Measurements from ENCODE around the gene AKAP8.
"Not testable (repeated sequence)": the region's sequence is repeated elsewhere in the genome, so short reads cannot be mapped to it uniquely, and the experiment has no call there.

The AKAP8 gene

DNA sequence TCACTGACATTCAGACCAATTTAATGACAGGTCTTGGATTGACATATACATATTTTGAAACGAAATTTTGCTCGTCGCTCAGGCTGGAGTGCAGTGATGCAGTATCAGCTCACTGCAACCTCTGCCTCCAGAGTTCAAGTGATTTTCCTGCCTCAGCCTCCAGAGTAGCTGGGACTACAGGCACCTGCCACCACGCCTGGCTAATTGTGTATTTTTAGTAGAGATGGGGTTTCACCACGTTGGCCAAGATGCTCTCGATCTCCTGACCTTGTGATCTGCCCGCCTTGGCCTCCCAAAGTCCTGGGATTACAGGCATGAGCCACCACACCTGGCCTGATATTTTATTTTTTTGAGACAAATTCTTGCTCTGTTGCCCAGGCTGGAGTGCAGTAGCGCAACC lies 27.1 kb downstream of the AKAP8 start:
- H3K27ac Mint-ChIP-seq, result peak overlapping the region; percentile 11
- not testable (repeated sequence) for H3K27me3 Mint-ChIP-seq; H3K9me3 Mint-ChIP-seq; H3K4me1 Mint-ChIP-seq (ENCODE audit: low read depth); H3K4me3 Mint-ChIP-seq
- H3K36me3 Mint-ChIP-seq (ENCODE audit: low read depth), result peaks cover 28% of the 10 kb centered on the region

- H3K4me3 Mint-ChIP-seq; H3K9me3 Mint-ChIP-seq; H3K4me1 Mint-ChIP-seq (ENCODE audit: low read depth): not testable (repeated sequence)
Observed at GRCh38 chr19:15341328-15341727, 38.3 kb downstream of the AKAP8 start.

DNA sequence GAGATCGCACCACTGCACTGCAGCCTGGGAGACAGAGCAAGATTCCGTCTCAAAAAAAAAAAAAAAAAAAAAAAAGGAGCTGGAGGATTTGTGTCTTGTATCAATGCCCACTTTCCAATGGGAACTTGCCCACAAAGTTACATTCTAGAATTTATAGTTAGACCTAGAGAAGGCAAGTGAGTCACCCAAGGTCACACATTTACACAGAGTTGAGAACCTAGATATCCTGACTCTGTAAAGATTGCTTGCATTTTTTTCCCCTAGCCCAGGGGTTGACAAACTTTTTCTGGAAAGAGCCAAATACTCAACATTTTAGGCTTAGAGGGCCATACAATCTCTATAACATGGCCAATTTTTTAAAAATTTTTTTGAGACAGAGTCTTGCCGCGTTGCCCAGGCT lies 39.5 kb downstream of the AKAP8 start:
- no peak overlapping the region for H3K4me3 Mint-ChIP-seq
- H3K9me3 Mint-ChIP-seq, result no peaks in the 10 kb centered on the region
- H3K27ac Mint-ChIP-seq, result no peak overlapping the region
- H3K36me3 Mint-ChIP-seq (ENCODE audit: low read depth), result peaks cover 8% of the 10 kb centered on the region
- no peaks in the 10 kb centered on the region for H3K4me1 Mint-ChIP-seq (ENCODE audit: low read depth)
- H3K27me3 Mint-ChIP-seq, result no peaks in the 10 kb centered on the region

More at GRCh38 chr19:15341328-15341727, 38.3 kb downstream of the AKAP8 start:
- peaks cover 12% of the 10 kb centered on the region for H3K36me3 Mint-ChIP-seq (ENCODE audit: low read depth)
- not testable (repeated sequence) for H3K27me3 Mint-ChIP-seq, H3K27ac Mint-ChIP-seq

- H3K36me3 Mint-ChIP-seq (ENCODE audit: low read depth), result peaks cover 3% of the 10 kb centered on the region
- no peak overlapping the region for H3K4me3 Mint-ChIP-seq
- H3K27ac Mint-ChIP-seq, result no peak overlapping the region
- H3K4me1 Mint-ChIP-seq (ENCODE audit: low read depth), result peaks cover 19% of the 10 kb centered on the region
- H3K9me3 Mint-ChIP-seq, result no peaks in the 10 kb centered on the region
- no peaks in the 10 kb centered on the region for H3K27me3 Mint-ChIP-seq
Observed at GRCh38 chr19:15337202-15337601, 42.4 kb downstream of the AKAP8 start.

GRCh38 chr19:15335992-15336391 lies 43.6 kb downstream of the AKAP8 start:
- not testable (repeated sequence) for H3K4me3 Mint-ChIP-seq; H3K27me3 Mint-ChIP-seq; H3K36me3 Mint-ChIP-seq (ENCODE audit: low read depth); H3K27ac Mint-ChIP-seq; H3K9me3 Mint-ChIP-seq
- peaks cover 22% of the 10 kb centered on the region for H3K4me1 Mint-ChIP-seq (ENCODE audit: low read depth)

DNA sequence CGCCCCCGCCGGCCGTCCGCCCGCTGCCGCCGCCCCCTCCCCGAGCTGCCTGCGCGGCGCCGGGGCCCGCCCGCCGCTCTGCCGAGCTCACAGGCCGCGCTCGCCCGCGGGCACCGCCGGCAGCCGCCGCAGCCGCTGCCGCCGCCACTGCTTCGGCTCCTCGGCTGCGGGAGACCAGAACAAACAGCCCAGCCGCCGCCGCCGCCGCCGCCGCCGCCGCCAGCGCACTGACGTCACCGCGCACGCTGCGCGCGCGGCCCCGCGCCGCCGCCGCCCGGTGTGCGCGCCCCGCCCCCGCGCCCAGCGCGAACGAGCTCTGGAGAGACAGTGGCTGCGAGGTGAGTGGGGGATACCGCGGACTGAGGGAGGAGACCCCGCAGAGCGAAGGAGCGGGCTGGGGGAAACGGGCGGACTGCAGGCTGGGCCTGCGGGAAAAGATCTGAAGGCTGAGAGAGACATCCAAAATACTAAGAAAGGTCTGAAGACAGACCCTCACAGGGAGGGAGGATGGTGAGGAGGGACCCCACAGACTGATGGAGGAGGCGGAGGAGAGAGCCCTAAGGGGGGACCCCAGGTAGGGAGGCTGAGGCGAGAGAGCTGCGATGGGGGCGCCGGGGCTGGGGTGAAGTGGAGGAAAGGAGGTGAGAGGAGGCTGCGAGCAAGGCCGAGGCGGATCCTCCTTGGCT lies 47.1 kb downstream of the AKAP8 start, which contains the start of gene BRD4:
Gene BRD4, minus strand, starts transcription at position 229 of the 686 bp plus-strand sequence. CDS start 59,440 bp downstream, outside the sequence.
- H3K9me3 Mint-ChIP-seq, result no peaks in the 10 kb centered on the region
- H3K4me3 Mint-ChIP-seq, result peak within 1 kb of the TSS; percentile 96
- H3K4me1 Mint-ChIP-seq (ENCODE audit: low read depth), result peaks cover 57% of the 10 kb centered on the region
- no peaks in the 10 kb centered on the region for H3K27me3 Mint-ChIP-seq
- peak within 1 kb of the TSS; percentile 98 for H3K27ac Mint-ChIP-seq
- peaks cover 24% of the 10 kb centered on the region for H3K36me3 Mint-ChIP-seq (ENCODE audit: low read depth)

- Mint-ChIP-seq H3K4me3 (peak overlapping the region; percentile 96), H3K36me3 (ENCODE audit: low read depth) (peaks cover 29% of the 10 kb centered on the region), H3K27me3 (no peaks in the 10 kb centered on the region), H3K9me3 (no peaks in the 10 kb centered on the region), H3K4me1 (ENCODE audit: low read depth) (peaks cover 65% of the 10 kb centered on the region), H3K27ac (peak overlapping the region; percentile 98)
Observed at GRCh38 chr19:15331419-15332310, 47.9 kb downstream of the AKAP8 start.

- H3K36me3 Mint-ChIP-seq (ENCODE audit: low read depth), result peaks cover 31% of the 10 kb centered on the region
- peaks cover 73% of the 10 kb centered on the region for H3K4me1 Mint-ChIP-seq (ENCODE audit: low read depth)
- peak overlapping the region; percentile 96 for H3K4me3 Mint-ChIP-seq
- H3K9me3 Mint-ChIP-seq, result no peaks in the 10 kb centered on the region
- no peaks in the 10 kb centered on the region for H3K27me3 Mint-ChIP-seq
- peak overlapping the region; percentile 98 for H3K27ac Mint-ChIP-seq
Observed at GRCh38 chr19:15330801-15331418, 48.7 kb downstream of the AKAP8 start.

DNA sequence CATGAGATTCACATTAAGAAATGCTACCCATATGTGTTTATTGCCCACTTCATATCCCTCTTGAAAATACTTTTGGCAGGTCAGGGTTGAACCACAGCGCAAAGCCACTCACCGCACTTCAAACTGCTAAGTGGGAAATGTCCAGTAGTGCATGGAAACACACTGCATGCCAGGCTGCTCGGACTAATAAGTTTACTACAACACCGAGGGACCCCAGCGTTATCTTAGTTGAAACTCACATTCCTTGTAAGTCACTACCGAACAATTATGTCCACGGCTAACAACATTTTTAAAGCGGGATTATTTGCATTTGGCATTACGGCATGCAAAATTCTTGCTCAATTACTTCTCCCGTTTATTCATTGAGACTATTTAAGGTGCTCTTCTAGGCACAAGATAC lies 51.3 kb downstream of the AKAP8 start:
- H3K27ac Mint-ChIP-seq, result no peak overlapping the region
- no peaks in the 10 kb centered on the region for H3K9me3 Mint-ChIP-seq
- H3K36me3 Mint-ChIP-seq (ENCODE audit: low read depth), result peaks cover 33% of the 10 kb centered on the region
- H3K27me3 Mint-ChIP-seq, result no peaks in the 10 kb centered on the region
- H3K4me1 Mint-ChIP-seq (ENCODE audit: low read depth), result peaks cover 89% of the 10 kb centered on the region
- H3K4me3 Mint-ChIP-seq, result peak overlapping the region; percentile 17

DNA sequence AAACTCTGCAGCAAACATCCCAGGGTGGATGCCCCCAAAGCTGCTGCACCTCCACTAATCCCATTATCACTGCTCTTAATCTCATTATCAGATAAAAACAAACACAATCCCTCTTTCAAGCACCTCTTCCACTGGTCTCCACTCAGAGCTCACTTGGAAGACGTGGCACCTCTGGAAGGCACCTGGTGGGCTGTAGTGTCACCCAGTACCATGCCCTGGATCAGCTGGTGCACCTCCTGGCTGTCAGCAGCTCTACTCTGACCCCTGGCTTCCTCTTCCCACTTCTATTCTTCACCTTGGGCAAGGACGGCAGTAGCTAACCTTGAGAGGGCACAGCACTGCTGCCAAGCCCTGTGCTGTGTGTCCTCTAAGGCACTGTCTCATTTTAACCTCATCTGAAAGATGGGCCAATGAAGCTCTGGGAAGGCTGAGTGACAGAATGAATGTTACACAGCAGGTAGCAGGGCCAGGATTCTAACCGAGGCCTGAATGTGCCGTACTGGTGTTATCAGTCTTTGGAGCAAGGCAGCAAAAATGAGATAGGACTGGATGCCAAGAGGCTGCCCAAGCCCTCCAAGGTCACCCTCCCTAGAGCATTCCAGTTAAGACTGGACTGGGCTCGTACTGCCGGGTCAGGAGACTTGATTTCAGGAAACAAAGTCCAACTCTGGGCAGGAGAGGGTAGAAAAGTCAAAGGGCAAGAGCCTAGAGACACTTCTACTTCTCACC lies 54.6 kb downstream of the AKAP8 start:
- no peaks in the 10 kb centered on the region for H3K9me3 Mint-ChIP-seq
- no peaks in the 10 kb centered on the region for H3K27me3 Mint-ChIP-seq
- H3K36me3 Mint-ChIP-seq (ENCODE audit: low read depth), result peaks cover 30% of the 10 kb centered on the region
- peaks cover 96% of the 10 kb centered on the region for H3K4me1 Mint-ChIP-seq (ENCODE audit: low read depth)
- H3K27ac Mint-ChIP-seq, result peak overlapping the region; percentile 59
- H3K4me3 Mint-ChIP-seq, result peak overlapping the region; percentile 12

DNA sequence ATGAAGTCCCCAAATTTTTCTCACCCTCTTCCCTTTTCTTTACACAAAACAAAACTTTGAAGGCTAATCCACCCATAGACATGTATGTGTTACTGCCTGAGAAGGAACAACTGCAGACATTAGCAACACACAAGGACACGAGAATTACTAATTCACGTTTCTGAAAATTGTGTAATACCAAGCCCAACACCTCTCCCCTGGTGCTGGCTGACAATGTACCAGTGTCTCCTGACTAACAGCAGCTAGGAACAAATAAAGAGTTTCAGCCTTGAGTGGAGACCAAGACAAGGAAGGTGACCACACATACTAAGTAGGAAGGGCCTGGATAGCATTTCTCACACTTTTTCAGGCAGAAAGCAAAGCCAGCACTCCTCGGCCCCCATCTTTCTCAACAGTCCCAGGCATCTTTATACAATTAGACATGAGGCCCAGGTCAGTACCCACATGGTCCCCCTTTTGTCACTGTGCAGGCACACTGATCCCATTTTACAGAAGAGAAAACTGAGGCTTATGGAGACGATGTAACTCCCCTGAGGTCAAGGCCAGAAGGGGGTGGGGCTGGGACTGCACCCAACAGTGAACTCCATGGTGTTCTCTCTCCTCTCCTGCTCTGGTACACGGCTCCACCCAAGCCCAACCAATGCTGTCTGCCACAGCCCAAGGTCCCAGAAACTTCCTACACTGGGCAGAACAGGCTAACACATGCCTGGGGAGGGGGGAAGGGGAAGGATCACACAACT lies 55.9 kb downstream of the AKAP8 start:
- H3K27ac Mint-ChIP-seq, result peak overlapping the region; percentile 81
- peaks cover 21% of the 10 kb centered on the region for H3K36me3 Mint-ChIP-seq (ENCODE audit: low read depth)
- peaks cover 96% of the 10 kb centered on the region for H3K4me1 Mint-ChIP-seq (ENCODE audit: low read depth)
- no peaks in the 10 kb centered on the region for H3K27me3 Mint-ChIP-seq
- H3K9me3 Mint-ChIP-seq, result no peaks in the 10 kb centered on the region
- H3K4me3 Mint-ChIP-seq, result peak overlapping the region; percentile 47

DNA sequence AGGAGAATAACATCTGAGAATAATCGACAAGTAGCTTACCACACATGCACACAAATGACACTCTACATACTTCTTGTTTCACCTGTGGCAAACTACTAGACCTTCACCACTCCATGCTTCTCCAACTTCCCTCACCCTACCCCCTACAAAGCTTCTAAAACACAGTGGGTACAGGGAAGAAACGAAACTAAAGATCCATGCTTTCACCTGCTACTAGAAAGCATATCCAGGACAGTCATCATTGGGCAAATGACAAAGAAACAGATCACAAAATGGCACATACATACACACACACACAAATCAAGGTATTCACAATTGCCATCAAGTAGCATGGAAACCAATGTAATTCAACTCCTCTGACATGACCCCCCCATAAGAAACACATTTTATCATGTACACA lies 57.8 kb downstream of the AKAP8 start:
- no peaks in the 10 kb centered on the region for H3K27me3 Mint-ChIP-seq

DNA sequence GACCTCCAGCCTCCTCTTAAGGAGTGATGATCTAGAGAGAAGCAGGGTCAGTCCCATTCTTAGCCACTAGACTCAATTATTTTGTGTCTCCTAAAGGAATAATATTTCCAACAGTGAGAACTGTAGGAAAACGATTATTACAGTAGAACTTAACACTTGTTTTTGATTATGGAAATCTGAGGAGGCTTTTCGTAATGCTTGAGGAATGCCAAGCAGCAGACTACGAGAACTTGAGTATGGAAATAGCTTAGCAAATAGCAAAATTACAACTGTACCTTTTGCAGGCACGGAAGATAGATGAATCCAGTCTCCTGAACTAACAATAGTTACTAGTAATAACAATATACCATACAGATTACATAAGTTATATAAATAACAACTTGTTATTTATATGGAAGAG lies 59.5 kb downstream of the AKAP8 start:
- Mint-ChIP-seq H3K9me3 (no peaks in the 10 kb centered on the region), H3K4me1 (ENCODE audit: low read depth) (peaks cover 93% of the 10 kb centered on the region), H3K27ac (peak overlapping the region; percentile 47)

More for the DNA sequence above, 57.8 kb downstream of the AKAP8 start:
- H3K9me3 Mint-ChIP-seq, result no peaks in the 10 kb centered on the region
- H3K4me3 Mint-ChIP-seq, result peak overlapping the region; percentile 27
- H3K36me3 Mint-ChIP-seq (ENCODE audit: low read depth), result peaks cover 22% of the 10 kb centered on the region
- H3K4me1 Mint-ChIP-seq (ENCODE audit: low read depth), result peaks cover 96% of the 10 kb centered on the region
- peak overlapping the region; percentile 72 for H3K27ac Mint-ChIP-seq

DNA sequence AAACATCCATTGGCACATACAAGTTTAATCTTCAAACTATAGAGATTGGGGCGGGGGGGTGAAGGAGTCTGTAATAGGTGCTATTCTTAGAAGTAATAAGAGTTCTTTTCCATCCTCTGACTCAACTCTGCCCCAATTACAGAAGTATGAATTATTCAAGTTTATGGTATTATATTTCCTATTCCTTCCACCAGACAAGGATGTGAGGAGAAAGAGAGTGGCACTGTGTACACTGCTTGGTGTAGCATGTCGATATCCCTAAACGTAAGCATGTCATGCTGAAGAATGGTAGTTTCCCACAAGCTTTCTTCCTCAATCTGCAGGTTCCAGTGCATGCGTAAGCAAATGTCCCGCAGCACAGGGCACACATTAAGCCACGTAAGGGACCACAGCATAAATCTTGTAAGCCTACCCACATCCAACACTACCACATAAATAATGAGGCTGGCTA lies 61.3 kb downstream of the AKAP8 start:
- Mint-ChIP-seq H3K27me3 (no peaks in the 10 kb centered on the region), H3K27ac (peak overlapping the region; percentile 90), H3K4me1 (ENCODE audit: low read depth) (peaks cover 90% of the 10 kb centered on the region), H3K36me3 (ENCODE audit: low read depth) (peaks cover 21% of the 10 kb centered on the region), H3K9me3 (no peaks in the 10 kb centered on the region), H3K4me3 (peak overlapping the region; percentile 48)

More for the DNA sequence above, 59.5 kb downstream of the AKAP8 start:
- Mint-ChIP-seq H3K27me3 (no peaks in the 10 kb centered on the region), H3K36me3 (ENCODE audit: low read depth) (peaks cover 24% of the 10 kb centered on the region), H3K4me3 (no peak overlapping the region)
